HEK293 (cell line): Measurements from ENCODE around the gene SLC7A10.

Experiments
- CTCF ChIA-PET: fragments of 350-600 bp; formaldehyde crosslinking; extraction: SDS; loops from one replicate; lab custom pipeline; 2021; ENCODE audit warnings: antibody characterized with exemption; lab: Yijun Ruan, JAX
- POLR2A ChIA-PET: fragments of 300-600 bp; formaldehyde crosslinking; extraction: SDS; loops from one replicate; lab custom pipeline; 2020; ENCODE audit warnings: antibody characterized with exemption, inconsistent platforms; lab: Yijun Ruan, JAX
- H3K27ac ChIP-seq: fragments of 200-500 bp; sonication (Bioruptor generic); 2 replicates; pipeline ENCODE4 v1.5.1; 2014; ENCODE audit warnings: low read depth, low read length, control low read depth, inconsistent platforms; ENCODE audit errors: extremely low read depth
- H3K36me3 ChIP-seq, 2 experiments: fragments of 200-500 bp in 1 of 2; sonication (Bioruptor generic) in 1 of 2; 1 replicate in 1 of 2; 2 replicates in 1 of 2; pipeline ENCODE4 v1.5.1; 2014 to 2017; ENCODE audit warnings: inconsistent platforms in 2 of 2, low read length in 2 of 2; ENCODE audit not compliant: control insufficient read depth in 2 of 2, insufficient read depth in 1 of 2
- H3K4me1 ChIP-seq: fragments of 200-500 bp; sonication (Bioruptor generic); 2 replicates; pipeline ENCODE4 v1.5.1; 2014; ENCODE audit warnings: mild to moderate bottlenecking, low read length, inconsistent platforms; ENCODE audit not compliant: control insufficient read depth, insufficient read depth
- H3K4me3 ChIP-seq: 2 replicates; pipeline ENCODE4 v1.5.1; 2011; ENCODE audit warnings: low read depth, mild to moderate bottlenecking, control low read depth, low read length, moderate library complexity
- H3K9me3 ChIP-seq: fragments of 200-500 bp; sonication (Bioruptor generic); 2 replicates; pipeline ENCODE4 v1.5.1; 2014; ENCODE audit warnings: low read depth, low read length, inconsistent platforms; ENCODE audit not compliant: control insufficient read depth, insufficient read depth
- ELK4 ChIP-seq: IDR thresholded peaks from 2 replicates; pipeline ENCODE4 v1.6.1; 2011; ENCODE audit warnings: mild to moderate bottlenecking, low read depth, low read length, borderline replicate concordance
- FEZF1 ChIP-seq: fragments of 450-650 bp; formaldehyde crosslinking; IDR thresholded peaks from 2 replicates; pipeline ENCODE4 v1.5.1; 2016; ENCODE audit warnings: missing biosample characterization, missing genetic modification characterization
- GLIS1 ChIP-seq: fragments of 450-650 bp; formaldehyde crosslinking; IDR thresholded peaks from 2 replicates; pipeline ENCODE4 v1.5.1; 2016; ENCODE audit warnings: missing biosample characterization, missing genetic modification characterization
- HOXA7 ChIP-seq: sonication (generic); formaldehyde crosslinking; IDR thresholded peaks from 2 replicates; pipeline ENCODE4 v1.8.1; 2022; ENCODE audit warnings: missing genetic modification reagents, borderline replicate concordance
- HOXC10 ChIP-seq: sonication (generic); formaldehyde crosslinking; IDR thresholded peaks from 2 replicates; pipeline ENCODE4 v1.8.1; 2023; ENCODE audit warnings: mild to moderate bottlenecking, missing genetic modification reagents
- KLF1 ChIP-seq: fragments of 450-650 bp; formaldehyde crosslinking; IDR thresholded peaks from 2 replicates; pipeline ENCODE4 v1.5.1; 2016; ENCODE audit warnings: missing biosample characterization, missing genetic modification characterization
- MYNN ChIP-seq: fragments of 450-650 bp; formaldehyde crosslinking; IDR thresholded peaks from 2 replicates; pipeline ENCODE4 v1.5.1; 2016; ENCODE audit warnings: missing biosample characterization, missing genetic modification characterization, borderline replicate concordance
- SP3 ChIP-seq: fragments of 450-650 bp; formaldehyde crosslinking; IDR thresholded peaks from 2 replicates; pipeline ENCODE4 v1.5.1; 2016; ENCODE audit warnings: missing biosample characterization, missing genetic modification characterization
- ZBTB11 ChIP-seq: fragments of 450-650 bp; formaldehyde crosslinking; conservative IDR thresholded peaks from 2 replicates; pipeline ENCODE4 v1.5.1; 2016; ENCODE audit warnings: low read depth, missing biosample characterization, missing genetic modification characterization
- ZBTB21 ChIP-seq: fragments of 450-650 bp; formaldehyde crosslinking; IDR thresholded peaks from 2 replicates; pipeline ENCODE4 v1.5.1; 2017; ENCODE audit warnings: missing biosample characterization, missing genetic modification characterization
- ZNF112 ChIP-seq: fragments of 450-650 bp; formaldehyde crosslinking; IDR thresholded peaks from 2 replicates; pipeline ENCODE4 v1.5.0; 2017; ENCODE audit warnings: missing biosample characterization, missing genetic modification characterization
- ZNF2 ChIP-seq: fragments of 450-650 bp; formaldehyde crosslinking; IDR thresholded peaks from 2 replicates; pipeline ENCODE4 v1.5.1; 2016; ENCODE audit warnings: missing biosample characterization, missing genetic modification characterization
- ZNF211 ChIP-seq: fragments of 450-650 bp; formaldehyde crosslinking; IDR thresholded peaks from 2 replicates; pipeline ENCODE4 v1.5.1; 2016; ENCODE audit warnings: low read depth, missing biosample characterization, missing genetic modification characterization
- ZNF214 ChIP-seq: fragments of 450-650 bp; formaldehyde crosslinking; IDR thresholded peaks from 2 replicates; pipeline ENCODE4 v1.5.1; 2017; ENCODE audit warnings: missing biosample characterization, mild to moderate bottlenecking, missing genetic modification characterization, borderline replicate concordance
- ZNF311 ChIP-seq: fragments of 450-650 bp; formaldehyde crosslinking; IDR thresholded peaks from 2 replicates; pipeline ENCODE4 v1.5.1; 2017; ENCODE audit warnings: missing biosample characterization, missing genetic modification characterization, borderline replicate concordance
- ZNF324 ChIP-seq: fragments of 450-650 bp; formaldehyde crosslinking; IDR thresholded peaks from 2 replicates; pipeline ENCODE4 v1.5.1; 2016; ENCODE audit warnings: missing biosample characterization, missing genetic modification characterization
- ZNF423 ChIP-seq: fragments of 450-650 bp; formaldehyde crosslinking; IDR thresholded peaks from 2 replicates; pipeline ENCODE4 v1.5.1; 2016; ENCODE audit warnings: missing biosample characterization, missing genetic modification characterization
- ZNF521 ChIP-seq: fragments of 450-650 bp; formaldehyde crosslinking; IDR thresholded peaks from 2 replicates; pipeline ENCODE4 v1.5.1; 2017; ENCODE audit warnings: missing biosample characterization, mild to moderate bottlenecking, missing genetic modification characterization
- ZNF529 ChIP-seq: fragments of 450-650 bp; formaldehyde crosslinking; IDR thresholded peaks from 2 replicates; pipeline ENCODE4 v1.5.1; 2017; ENCODE audit warnings: missing genetic modification characterization, missing biosample characterization; ENCODE audit not compliant: insufficient replicate concordance
- ZNF530 ChIP-seq: fragments of 450-650 bp; formaldehyde crosslinking; IDR thresholded peaks from 2 replicates; pipeline ENCODE4 v1.5.1; 2016; ENCODE audit warnings: low read depth, missing biosample characterization, missing genetic modification characterization
- ZNF596 ChIP-seq: fragments of 450-650 bp; IDR thresholded peaks from 2 replicates; pipeline ENCODE4 v1.5.0; 2018; ENCODE audit warnings: missing biosample characterization, mild to moderate bottlenecking, missing genetic modification characterization, moderate library complexity
- ZNF610 ChIP-seq: fragments of 450-650 bp; formaldehyde crosslinking; IDR thresholded peaks from 2 replicates; pipeline ENCODE4 v1.5.1; 2016; ENCODE audit warnings: missing biosample characterization, missing genetic modification characterization, borderline replicate concordance
- ZNF658 ChIP-seq: fragments of 450-650 bp; formaldehyde crosslinking; IDR thresholded peaks from 2 replicates; pipeline ENCODE4; 2016; ENCODE audit warnings: missing biosample characterization, missing genetic modification characterization
- ZNF670 ChIP-seq: fragments of 450-650 bp; formaldehyde crosslinking; IDR thresholded peaks from 2 replicates; pipeline ENCODE4 v1.5.1; 2016; ENCODE audit warnings: missing biosample characterization, missing genetic modification characterization, low read depth
- ZNF830 ChIP-seq: fragments of 450-650 bp; IDR thresholded peaks from 2 replicates; pipeline ENCODE4 v1.5.0; 2018; ENCODE audit warnings: missing biosample characterization, missing genetic modification characterization, low read depth, mild to moderate bottlenecking, moderate library complexity
- TF ChIP-seq, protein P1 (sequence below): fragments of 450-650 bp; formaldehyde crosslinking; IDR thresholded peaks from 2 replicates; pipeline ENCODE4 v1.5.1; 2016; ENCODE audit warnings: missing biosample characterization, missing genetic modification characterization
- TF ChIP-seq, protein P2 (sequence below): fragments of 450-650 bp; formaldehyde crosslinking; IDR thresholded peaks from 2 replicates; pipeline ENCODE4 v1.5.1; 2017; ENCODE audit warnings: missing biosample characterization, missing genetic modification characterization
- TF ChIP-seq, protein P3 (sequence below): fragments of 450-650 bp; formaldehyde crosslinking; IDR thresholded peaks from 2 replicates; pipeline ENCODE4 v1.5.1; 2016; ENCODE audit warnings: missing biosample characterization, missing genetic modification characterization

SLC7A10 gene

DNA sequence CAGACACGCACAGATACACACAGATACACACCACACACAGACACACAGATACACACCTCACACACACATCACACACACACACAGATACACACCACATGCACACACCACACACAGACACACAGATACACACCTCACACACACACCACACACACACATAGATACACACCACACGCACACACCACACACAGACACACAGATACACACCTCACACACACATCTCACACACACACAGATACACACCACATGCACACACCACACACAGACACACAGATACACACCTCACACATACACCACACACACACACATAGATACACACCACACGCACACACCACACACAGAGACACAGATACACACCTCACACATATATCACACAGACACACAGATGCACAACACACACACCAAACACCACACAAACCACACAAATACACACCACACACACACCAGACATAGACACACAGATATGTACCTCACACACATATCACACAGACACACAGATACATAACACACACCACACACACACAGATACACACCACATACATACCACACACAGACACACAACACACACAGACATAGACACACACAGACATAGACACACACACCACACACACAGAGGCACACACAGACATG lies 24.2 kb upstream of the SLC7A10 start:
- POLR2A ChIA-PET: no interaction called here
- CTCF ChIA-PET: interaction anchor here (0.7 kb wide), 2 partner anchors 15 to 124 kb away, joined by 3 to 4 read pairs; no protein-coding TSS in a partner anchor
- TF ChIP-seq ZNF423 (tag by site-specific recombination): no peak
- TF ChIP-seq ZBTB11 (tag by site-specific recombination): no peak
- no peak for TF ChIP-seq ELK4
- TF ChIP-seq ZNF830 (tag by site-specific recombination): no peak
- no peak for TF ChIP-seq ZNF324 (tag by site-specific recombination)
- TF ChIP-seq ZNF529: no peak
- no peak for TF ChIP-seq ZNF521 (tag by site-specific recombination)
- TF ChIP-seq HOXC10 (CRISPR knock-in tag): no peak
- no peak for TF ChIP-seq ZNF596
- no peak for TF ChIP-seq ZNF214 (tag by site-specific recombination)
- TF ChIP-seq ZNF311 (tag by site-specific recombination): peak; percentile 58; the same call in 1 of the 2 replicates
- TF ChIP-seq ZNF670 (tag by site-specific recombination): no peak; the same call in 1 of the 2 replicates
- TF ChIP-seq ZNF211 (tag by site-specific recombination): 0 out of 2 replicates have a peak, but pooled peaks have one; percentile 8
- no peak for TF ChIP-seq MYNN
- 0 out of 2 replicates have a peak, but pooled peaks have one; percentile 15 for TF ChIP-seq KLF1 (tag by site-specific recombination)
- no peak; the same call in 1 of the 2 replicates for TF ChIP-seq ZBTB21 (tag by site-specific recombination)
- TF ChIP-seq ZNF2 (tag by site-specific recombination): no peak
- TF ChIP-seq HOXA7: no peak
- TF ChIP-seq SP3 (tag by site-specific recombination): no peak
- no peak for TF ChIP-seq ZNF610 (tag by site-specific recombination)
- TF ChIP-seq, protein P1, sequence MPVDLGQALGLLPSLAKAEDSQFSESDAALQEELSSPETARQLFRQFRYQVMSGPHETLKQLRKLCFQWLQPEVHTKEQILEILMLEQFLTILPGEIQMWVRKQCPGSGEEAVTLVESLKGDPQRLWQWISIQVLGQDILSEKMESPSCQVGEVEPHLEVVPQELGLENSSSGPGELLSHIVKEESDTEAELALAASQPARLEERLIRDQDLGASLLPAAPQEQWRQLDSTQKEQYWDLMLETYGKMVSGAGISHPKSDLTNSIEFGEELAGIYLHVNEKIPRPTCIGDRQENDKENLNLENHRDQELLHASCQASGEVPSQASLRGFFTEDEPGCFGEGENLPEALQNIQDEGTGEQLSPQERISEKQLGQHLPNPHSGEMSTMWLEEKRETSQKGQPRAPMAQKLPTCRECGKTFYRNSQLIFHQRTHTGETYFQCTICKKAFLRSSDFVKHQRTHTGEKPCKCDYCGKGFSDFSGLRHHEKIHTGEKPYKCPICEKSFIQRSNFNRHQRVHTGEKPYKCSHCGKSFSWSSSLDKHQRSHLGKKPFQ (tag by site-specific recombination): peak; percentile 99
- TF ChIP-seq, protein P2, sequence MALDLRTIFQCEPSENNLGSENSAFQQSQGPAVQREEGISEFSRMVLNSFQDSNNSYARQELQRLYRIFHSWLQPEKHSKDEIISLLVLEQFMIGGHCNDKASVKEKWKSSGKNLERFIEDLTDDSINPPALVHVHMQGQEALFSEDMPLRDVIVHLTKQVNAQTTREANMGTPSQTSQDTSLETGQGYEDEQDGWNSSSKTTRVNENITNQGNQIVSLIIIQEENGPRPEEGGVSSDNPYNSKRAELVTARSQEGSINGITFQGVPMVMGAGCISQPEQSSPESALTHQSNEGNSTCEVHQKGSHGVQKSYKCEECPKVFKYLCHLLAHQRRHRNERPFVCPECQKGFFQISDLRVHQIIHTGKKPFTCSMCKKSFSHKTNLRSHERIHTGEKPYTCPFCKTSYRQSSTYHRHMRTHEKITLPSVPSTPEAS: peak; percentile 70
- no peak for TF ChIP-seq ZNF112 (tag by site-specific recombination)
- TF ChIP-seq ZNF530 (tag by site-specific recombination): no peak; the same call in 1 of the 2 replicates
- TF ChIP-seq FEZF1 (tag by site-specific recombination): no peak
- no peak for TF ChIP-seq ZNF658 (tag by site-specific recombination)
- TF ChIP-seq, protein P3, sequence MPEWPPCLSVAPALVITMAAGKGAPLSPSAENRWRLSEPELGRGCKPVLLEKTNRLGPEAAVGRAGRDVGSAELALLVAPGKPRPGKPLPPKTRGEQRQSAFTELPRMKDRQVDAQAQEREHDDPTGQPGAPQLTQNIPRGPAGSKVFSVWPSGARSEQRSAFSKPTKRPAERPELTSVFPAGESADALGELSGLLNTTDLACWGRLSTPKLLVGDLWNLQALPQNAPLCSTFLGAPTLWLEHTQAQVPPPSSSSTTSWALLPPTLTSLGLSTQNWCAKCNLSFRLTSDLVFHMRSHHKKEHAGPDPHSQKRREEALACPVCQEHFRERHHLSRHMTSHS (tag by site-specific recombination): peak; percentile 49; the same call in 1 of the 2 replicates
- TF ChIP-seq GLIS1 (tag by site-specific recombination): peak; percentile 33; the same call in 1 of the 2 replicates

More for the DNA sequence above, 24.2 kb upstream of the SLC7A10 start:
- H3K9me3 ChIP-seq: peaks cover 6% of the 10 kb centered on the region
- H3K4me3 ChIP-seq: no peak overlapping the region
- no peak overlapping the region for H3K27ac ChIP-seq
- no peaks in the 10 kb centered on the region for H3K4me1 ChIP-seq
- no peaks in the 10 kb centered on the region; a peak in 1 of 3 replicates for H3K36me3 ChIP-seq
